NCI-H2227 (cell line): ENCODE results near the gene GLI3.

Experiments used
- DNase-seq: peaks from one replicate; lab custom pipeline; 2025; ENCODE audit not compliant: unreplicated experiment; lab: John Stamatoyannopoulos, UW

Gene GLI3

DNA sequence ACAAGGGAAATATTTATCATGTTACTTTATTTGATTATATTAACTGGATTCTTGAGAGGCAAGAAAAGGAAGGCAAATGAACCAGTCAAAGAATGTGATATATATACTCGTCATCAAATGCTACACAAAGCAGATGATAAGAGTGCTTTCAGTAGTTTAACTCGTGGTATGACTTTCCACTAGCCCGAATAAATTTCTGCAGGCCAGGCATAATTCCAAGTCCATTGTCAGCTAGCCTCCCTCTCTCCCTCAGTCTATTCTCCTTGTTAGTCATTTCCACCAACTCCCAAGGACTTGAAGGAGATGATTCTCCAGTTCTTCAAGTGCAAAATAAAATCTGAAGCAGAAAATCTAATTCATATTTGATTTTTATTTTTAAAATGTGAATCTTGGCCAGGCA, 190.5 kb downstream of the GLI3 start:
- DNase-seq = no peak

- no peak for DNase-seq
Measured at GRCh38 chr7:42045961-42046360, 191.0 kb downstream of the GLI3 start.

DNA sequence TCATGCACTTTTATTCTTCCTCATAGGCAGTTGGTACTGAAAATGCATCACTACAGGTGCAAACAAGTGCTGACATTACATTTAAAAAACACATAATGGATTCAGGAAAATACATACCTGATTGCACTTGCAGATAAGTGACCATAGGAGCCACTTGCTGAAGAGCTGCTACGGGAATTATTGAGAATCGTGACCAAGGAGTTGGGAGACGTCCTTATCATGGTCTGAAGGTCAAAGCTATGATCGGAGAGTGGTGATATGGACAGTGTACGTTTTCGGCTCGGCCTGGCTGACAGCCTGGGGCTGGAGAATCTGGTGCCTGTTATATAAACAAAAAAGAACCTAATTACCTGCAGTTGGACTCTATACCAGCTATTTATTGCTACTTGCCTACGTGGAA, 197.1 kb downstream of the GLI3 start:
- no peak for DNase-seq

DNA sequence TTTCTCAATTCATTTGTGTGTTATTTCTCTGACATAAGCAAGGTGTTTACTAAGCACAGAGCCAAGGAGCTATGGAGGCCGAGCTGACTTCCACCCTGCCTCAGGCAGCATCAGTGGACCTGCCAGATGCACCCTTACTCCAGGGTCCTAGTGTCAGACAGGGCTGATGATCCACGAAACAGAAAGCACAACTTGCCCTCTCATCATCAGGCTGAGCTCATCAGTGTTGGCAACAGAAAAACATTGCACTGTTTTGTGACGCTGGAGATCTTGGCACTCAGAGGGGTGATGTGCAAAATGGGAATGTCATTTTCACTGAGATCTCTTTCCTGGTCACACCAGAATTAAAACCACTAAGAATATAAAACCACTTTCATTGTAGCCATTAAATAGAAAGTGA, 201.8 kb downstream of the GLI3 start:
- no peak for DNase-seq

DNA sequence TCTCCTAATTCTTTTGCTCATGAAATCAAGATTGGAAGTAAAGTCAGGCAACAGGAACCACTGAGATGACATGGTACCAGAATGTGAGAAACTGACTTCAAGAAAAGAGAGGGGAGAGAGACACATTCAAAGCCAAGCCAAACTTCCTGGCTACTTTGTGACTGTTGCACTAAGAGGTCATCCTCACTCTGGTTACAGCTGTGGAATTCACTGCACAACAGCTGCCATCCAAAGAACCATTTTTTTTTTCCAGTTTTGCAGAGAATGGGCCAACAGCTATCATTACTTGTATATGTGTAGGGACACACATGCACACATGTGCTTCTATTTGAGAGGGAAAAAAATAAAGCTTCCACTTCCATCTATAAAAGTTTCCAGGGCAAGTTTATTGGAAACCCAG, 203.5 kb downstream of the GLI3 start:
- no peak for DNase-seq

- no peak for DNase-seq
Measured at GRCh38 chr7:42029405-42029804, 207.6 kb downstream of the GLI3 start.

DNA sequence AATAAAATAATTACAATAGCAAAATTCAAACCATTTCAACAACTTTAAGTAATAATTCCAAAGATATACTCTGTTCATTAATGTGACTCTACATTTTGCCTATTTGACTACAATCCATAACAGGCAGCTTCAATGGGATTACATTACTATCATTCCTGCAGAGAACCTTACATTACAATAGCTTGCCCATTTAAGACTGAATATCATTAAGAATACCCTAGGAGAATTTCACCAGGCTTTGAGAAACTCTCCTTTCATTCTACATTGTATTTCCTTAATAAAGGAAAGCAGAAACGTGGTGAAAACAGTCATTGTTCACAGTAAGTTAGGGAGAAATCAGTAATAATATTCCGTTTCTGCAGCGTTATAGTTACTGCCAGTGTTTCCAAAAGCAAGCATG, 209.5 kb downstream of the GLI3 start:
- DNase-seq = no peak

GRCh38 chr7:42026622-42027197, 210.3 kb downstream of the GLI3 start:
- no peak for DNase-seq

DNA sequence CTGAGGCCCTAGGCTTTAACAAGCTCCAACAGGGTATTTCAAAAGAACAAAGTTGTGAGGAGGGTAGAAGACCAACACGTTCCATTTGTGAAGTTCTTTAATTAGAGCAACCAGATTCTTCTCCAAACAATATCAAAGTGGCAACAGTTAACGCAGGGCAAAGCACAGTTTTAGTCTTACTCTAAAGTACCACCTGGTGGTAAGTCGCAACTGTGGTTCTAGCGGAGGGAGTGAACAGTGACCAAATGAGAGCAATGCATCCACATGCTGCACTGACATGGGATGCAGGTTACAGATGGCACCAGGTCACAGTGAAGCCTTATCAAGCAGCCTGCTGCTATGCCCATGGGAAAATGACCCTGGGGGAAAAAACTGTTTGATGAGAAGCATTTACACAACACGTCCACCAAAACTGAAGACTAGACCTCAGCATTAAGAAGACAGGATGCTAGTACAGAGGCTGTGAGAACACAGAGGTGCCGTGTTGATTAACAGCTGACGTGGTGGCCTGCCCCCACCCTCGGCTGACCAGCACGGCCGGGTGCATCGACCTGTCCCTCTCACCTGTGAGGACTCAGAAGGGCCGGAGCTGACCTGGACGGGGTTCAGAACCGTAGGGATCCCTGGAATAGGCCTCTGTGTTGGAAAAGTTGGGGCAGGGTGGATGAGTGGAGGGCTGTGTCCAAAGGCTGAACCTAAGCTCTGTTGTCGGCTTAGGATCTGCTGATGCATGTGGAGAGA, 211.2 kb downstream of the GLI3 start:
- no peak for DNase-seq

GRCh38 chr7:42024537-42024936, 212.5 kb downstream of the GLI3 start:
- DNase-seq = no peak

- no peak for DNase-seq
Measured at GRCh38 chr7:42023262-42023661, 213.7 kb downstream of the GLI3 start.

- DNase-seq = no peak
Measured at GRCh38 chr7:42022791-42023190, 214.2 kb downstream of the GLI3 start.

DNA sequence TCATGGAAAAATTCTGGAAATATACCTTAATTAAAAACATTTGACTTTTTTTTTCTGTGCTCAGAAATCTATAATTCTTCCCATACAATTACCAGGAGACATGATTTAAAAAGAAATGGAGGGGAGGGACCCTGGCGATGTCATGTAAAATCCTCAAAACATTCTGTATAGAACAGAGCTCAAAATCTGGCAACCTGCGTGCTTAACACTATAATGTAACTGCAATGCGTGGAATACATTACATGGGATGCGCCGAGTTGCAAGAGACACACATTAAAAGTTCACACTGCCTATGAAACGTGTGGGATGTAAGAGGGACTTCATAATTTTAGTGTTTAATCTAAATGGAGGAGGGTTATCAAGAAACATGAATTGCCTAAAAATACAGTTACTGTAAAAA, 215.0 kb downstream of the GLI3 start:
- no peak for DNase-seq

- no peak for DNase-seq
Measured at GRCh38 chr7:42021631-42022030, 215.4 kb downstream of the GLI3 start.

DNA sequence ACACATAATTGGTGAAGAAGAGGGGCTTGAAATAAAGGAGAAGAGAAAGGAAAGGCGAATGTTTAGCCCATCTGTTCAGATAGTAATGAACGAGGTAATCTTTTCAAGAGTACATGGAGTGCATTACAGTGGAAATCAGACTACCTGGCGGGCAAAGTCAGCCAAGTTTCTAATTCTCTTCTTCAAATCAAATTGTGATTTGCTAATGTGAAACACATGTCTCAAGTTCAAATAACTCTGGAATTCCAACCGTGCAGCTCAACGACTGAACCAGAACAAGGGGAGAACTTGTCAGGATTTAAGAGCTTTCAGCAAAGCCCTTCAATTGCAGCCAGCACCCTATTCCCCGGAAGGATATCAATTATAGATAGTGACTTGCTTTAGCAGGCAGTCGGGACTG, 216.9 kb downstream of the GLI3 start:
- DNase-seq = no peak

DNA sequence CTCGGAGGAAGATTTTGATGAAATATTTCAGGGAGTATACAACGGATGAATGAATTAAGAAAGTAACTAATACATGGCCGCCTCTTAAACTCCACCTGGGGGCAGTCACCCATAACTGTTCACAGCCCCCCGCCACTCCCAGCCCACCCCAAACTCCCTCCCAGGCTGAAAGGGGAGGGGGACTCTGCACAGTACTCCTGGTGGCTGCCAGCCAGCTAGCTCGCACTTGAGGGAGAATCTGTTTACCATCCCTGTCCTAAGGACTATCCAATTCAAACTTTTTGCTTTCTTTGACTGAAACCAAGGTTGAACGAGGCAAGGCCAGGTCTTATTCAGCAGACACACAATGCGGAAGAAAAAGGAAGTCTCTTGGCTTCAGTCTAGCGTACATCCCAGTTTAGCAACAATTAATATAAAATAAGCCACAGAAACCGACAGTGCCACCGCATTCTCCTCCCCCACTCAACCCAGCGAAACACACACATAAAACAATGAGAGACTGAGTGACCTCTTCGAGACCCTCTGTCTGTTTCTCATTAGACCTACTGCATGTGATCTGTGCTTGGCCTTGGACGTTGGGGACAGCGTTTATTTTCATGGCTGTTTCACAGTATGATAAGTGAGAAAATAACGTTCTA, 219.5 kb downstream of the GLI3 start:
- DNase-seq = no peak

GRCh38 chr7:42016517-42016916, 220.5 kb downstream of the GLI3 start:
- no peak for DNase-seq

GRCh38 chr7:42014625-42015618, 222.1 kb downstream of the GLI3 start:
- DNase-seq = no peak

GRCh38 chr7:42012786-42013360, 224.1 kb downstream of the GLI3 start:
- no peak for DNase-seq

- DNase-seq = no peak
Measured at GRCh38 chr7:42012313-42012712, 224.7 kb downstream of the GLI3 start.

DNA sequence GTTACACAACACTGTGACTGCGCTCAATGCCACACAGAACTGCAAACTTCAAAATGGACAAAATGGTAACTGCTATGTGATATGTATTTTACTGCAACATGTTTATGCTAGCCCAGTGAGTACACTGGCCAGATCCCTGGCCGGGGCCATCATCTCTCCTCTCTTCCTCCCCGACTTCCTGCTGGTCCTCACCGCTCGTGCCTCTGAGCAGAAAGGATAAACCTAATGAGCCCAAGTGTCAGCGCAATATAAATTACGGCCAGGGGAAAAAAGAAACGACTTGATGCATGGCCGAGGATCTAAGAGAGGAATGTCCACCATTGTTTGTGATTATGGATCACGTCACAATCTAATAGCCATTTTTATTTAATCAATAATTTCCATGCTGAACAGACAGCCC, 225.2 kb downstream of the GLI3 start:
- no peak for DNase-seq
